ENCODE data around the gene CLCNKB. TPM values are rescaled to one million over a fixed set of nuclear protein-coding genes. Genes with fewer than 3 reads are reported as not detected.

Gene CLCNKB
- total RNA-seq, 1 experiment from 2014 or later: 0.81 TPM

DNA sequence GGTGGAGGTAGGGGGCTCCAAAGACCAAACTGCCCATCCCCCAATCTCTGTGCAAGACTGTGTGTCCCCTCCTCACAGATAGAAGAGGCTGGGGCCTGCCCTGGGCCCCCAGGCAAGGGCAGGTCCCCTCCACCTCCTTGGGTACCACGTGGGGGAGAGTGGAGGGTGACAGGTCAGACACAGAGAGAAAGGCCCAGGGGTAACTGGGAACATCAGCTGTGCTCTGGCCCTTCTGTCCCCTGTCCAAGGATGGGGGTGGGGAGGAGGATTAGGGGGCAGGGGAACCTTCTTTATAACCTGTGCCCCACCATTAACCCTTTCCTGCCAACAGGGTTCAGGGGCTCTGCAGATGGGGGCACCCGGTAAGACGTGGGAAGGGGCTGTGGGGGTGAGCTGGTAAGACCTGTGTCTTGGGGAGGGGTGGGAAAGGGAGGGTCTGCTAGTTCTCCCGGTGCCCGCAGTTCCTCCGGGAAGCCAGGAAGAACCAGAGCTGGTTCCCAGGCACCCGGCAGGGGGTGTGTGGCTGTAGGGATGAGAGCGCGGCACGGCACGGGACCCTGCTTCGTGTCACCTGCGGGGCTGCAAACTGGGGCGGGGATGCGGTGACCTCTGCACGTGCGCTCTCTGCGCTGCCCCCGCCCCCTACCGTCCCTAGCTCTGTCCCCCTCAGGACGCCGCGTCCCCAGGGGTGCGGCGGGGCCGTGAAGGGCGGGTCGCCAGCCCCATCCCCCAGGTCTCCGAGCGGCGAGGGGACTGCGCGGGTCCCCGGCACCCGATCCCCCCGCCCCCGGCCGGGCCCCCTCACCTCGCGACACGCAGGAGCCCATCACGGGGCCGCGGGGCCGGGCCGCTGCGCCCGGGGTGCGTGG, 29.3 kb downstream of the CLCNKB start:
- Histone ChIP-seq H2AFZ (ENCODE audit: low read depth, low read length, poor library complexity, severe bottlenecking) (no peak overlapping the region), H3K4me1 (ENCODE audit: control insufficient read depth in 1 of 2, insufficient read depth in 2 of 2, low read length in 2 of 2) (peaks cover 27 to 54% of the 10 kb centered on the region in 2 experiments), H3K79me2 (ENCODE audit: insufficient read depth, low read length) (no peaks in the 10 kb centered on the region), H3K27ac (ENCODE audit: low read depth, low read length) (peak overlapping the region; percentile 48; the same call in 1 of the 2 replicates), H3K36me3 (ENCODE audit: control insufficient read depth in 1 of 2, insufficient read depth in 2 of 2, low read length in 2 of 2) (no peaks in the 10 kb centered on the region), H3K4me2 (ENCODE audit: low read length) (peak overlapping the region; percentile 92), H3K27me3 (ENCODE audit: insufficient read depth, low read length) (no peaks in the 10 kb centered on the region), H3K9me3 (ENCODE audit: control insufficient read depth in 1 of 2, insufficient read depth in 1 of 2, low read depth in 1 of 2, low read length in 2 of 2) (no peaks in the 10 kb centered on the region), H3K9ac (ENCODE audit: low read length) (peak overlapping the region; percentile 81), H3K9me2 (ENCODE audit: insufficient read depth) (no peaks in the 10 kb centered on the region), H3K4me3 (replicated peaks in 1 of 2; ENCODE audit: low read depth in 1 of 2, low read length in 2 of 2) (peak overlapping the region; percentile 53 to 70), H4K20me1 (ENCODE audit: insufficient read depth) (no peaks in the 10 kb centered on the region)
- intact Hi-C loops (cut with micrococcal nuclease): loop anchor here (2.0 kb wide), 1 partner anchor 64 kb away; no protein-coding TSS in a partner anchor
- no TSS peak for BruUV-seq (replicated peaks)
- CTCF ChIA-PET: interaction anchor here (0.5 to 2.0 kb wide), 8 partner anchors 9 to 289 kb away, joined by 3 to 13 read pairs (median 6); no protein-coding TSS in a partner anchor
- RAD21 ChIA-PET (ENCODE audit: low non-redundant PET in 1 of 2, low total read pairs in 2 of 2, uncharacterized antibody in 2 of 2, unreplicated experiment in 2 of 2): no interaction called here
- ATAC-seq (peak; percentile 39), DNase-seq (ENCODE audit: low read depth, low spot score) (no peak)
- POLR2A ChIA-PET: interaction anchor here (1.0 to 1.1 kb wide), 2 partner anchors 73 to 100 kb away, joined by 3 read pairs; no protein-coding TSS in a partner anchor
- TF ChIP-seq ATF3 (IDR thresholded peaks at IDR 0.05) (no peak), ZFX (IDR thresholded peaks at IDR 0.05) (no peak), RAD21 (IDR thresholded peaks at IDR 0.05; ENCODE audit: low read depth) (no peak), FOSL1 (IDR thresholded peaks at IDR 0.05; ENCODE audit: low read depth) (no peak), EZH2 (IDR thresholded peaks at IDR 0.05) (no peak), ZNF274 (IDR thresholded peaks at IDR 0.05; ENCODE audit: low read depth, low read length) (no peak), SIN3A (IDR thresholded peaks at IDR 0.05; ENCODE audit: low read depth) (no peak), TCF7L2 (IDR thresholded peaks at IDR 0.05; ENCODE audit: borderline replicate concordance, extremely low read depth, insufficient read depth, insufficient read length) (no peak), JUND (IDR thresholded peaks at IDR 0.05) (no peak), YY1 (IDR thresholded peaks at IDR 0.05; ENCODE audit: extremely low read depth, insufficient replicate concordance, low read depth, low read length) (no peak), CEBPB (IDR thresholded peaks at IDR 0.05; ENCODE audit: low read depth) (no peak), POLR2AphosphoS5 (IDR thresholded peaks at IDR 0.05; ENCODE audit: low read depth, low read length) (no peak), SRF (IDR thresholded peaks at IDR 0.05; ENCODE audit: low read depth) (no peak), EGR1 (IDR thresholded peaks at IDR 0.05; ENCODE audit: low read depth) (no peak), EZH2phosphoT487 (IDR thresholded peaks at IDR 0.05; ENCODE audit: borderline replicate concordance) (no peak), POLR2A (IDR thresholded peaks at IDR 0.05; ENCODE audit: borderline replicate concordance, extremely low read depth, insufficient read depth, insufficient read length) (no peak), CBX3 (IDR thresholded peaks at IDR 0.05; ENCODE audit: low read depth) (no peak)
- TF ChIP-seq, protein P1, sequence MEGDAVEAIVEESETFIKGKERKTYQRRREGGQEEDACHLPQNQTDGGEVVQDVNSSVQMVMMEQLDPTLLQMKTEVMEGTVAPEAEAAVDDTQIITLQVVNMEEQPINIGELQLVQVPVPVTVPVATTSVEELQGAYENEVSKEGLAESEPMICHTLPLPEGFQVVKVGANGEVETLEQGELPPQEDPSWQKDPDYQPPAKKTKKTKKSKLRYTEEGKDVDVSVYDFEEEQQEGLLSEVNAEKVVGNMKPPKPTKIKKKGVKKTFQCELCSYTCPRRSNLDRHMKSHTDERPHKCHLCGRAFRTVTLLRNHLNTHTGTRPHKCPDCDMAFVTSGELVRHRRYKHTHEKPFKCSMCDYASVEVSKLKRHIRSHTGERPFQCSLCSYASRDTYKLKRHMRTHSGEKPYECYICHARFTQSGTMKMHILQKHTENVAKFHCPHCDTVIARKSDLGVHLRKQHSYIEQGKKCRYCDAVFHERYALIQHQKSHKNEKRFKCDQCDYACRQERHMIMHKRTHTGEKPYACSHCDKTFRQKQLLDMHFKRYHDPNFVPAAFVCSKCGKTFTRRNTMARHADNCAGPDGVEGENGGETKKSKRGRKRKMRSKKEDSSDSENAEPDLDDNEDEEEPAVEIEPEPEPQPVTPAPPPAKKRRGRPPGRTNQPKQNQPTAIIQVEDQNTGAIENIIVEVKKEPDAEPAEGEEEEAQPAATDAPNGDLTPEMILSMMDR (IDR thresholded peaks at IDR 0.05 in 2 of 3, conservative IDR thresholded peaks at IDR 0.05 in 1 of 3; ENCODE audit: borderline replicate concordance in 1 of 3, insufficient read depth in 1 of 3, low read depth in 2 of 3, low read length in 2 of 3): no peak; a peak in 1 of 6 replicates
- TF ChIP-seq, protein P2, sequence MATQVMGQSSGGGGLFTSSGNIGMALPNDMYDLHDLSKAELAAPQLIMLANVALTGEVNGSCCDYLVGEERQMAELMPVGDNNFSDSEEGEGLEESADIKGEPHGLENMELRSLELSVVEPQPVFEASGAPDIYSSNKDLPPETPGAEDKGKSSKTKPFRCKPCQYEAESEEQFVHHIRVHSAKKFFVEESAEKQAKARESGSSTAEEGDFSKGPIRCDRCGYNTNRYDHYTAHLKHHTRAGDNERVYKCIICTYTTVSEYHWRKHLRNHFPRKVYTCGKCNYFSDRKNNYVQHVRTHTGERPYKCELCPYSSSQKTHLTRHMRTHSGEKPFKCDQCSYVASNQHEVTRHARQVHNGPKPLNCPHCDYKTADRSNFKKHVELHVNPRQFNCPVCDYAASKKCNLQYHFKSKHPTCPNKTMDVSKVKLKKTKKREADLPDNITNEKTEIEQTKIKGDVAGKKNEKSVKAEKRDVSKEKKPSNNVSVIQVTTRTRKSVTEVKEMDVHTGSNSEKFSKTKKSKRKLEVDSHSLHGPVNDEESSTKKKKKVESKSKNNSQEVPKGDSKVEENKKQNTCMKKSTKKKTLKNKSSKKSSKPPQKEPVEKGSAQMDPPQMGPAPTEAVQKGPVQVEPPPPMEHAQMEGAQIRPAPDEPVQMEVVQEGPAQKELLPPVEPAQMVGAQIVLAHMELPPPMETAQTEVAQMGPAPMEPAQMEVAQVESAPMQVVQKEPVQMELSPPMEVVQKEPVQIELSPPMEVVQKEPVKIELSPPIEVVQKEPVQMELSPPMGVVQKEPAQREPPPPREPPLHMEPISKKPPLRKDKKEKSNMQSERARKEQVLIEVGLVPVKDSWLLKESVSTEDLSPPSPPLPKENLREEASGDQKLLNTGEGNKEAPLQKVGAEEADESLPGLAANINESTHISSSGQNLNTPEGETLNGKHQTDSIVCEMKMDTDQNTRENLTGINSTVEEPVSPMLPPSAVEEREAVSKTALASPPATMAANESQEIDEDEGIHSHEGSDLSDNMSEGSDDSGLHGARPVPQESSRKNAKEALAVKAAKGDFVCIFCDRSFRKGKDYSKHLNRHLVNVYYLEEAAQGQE (IDR thresholded peaks at IDR 0.05; ENCODE audit: low read depth): no peak

All from HCT116 (cell line).